D341Med (cell line): ENCODE results near the gene DIO3.
A peak's percentile ranks its signal among the peaks of the same experiment; 100 is the strongest.
"Not testable (repeated sequence)": the region's sequence is repeated elsewhere in the genome, so short reads cannot be mapped to it uniquely, and the experiment has no call there.

Source experiments
- DNase-seq: peaks from one replicate; pipeline ENCODE4 v3.0.0; 2012; ENCODE audit warnings: low spot score

DIO3 gene

GRCh38 chr14:101559250-101559623 is 2.1 kb upstream of the DIO3 start:
- DNase-seq: no peak

DNA sequence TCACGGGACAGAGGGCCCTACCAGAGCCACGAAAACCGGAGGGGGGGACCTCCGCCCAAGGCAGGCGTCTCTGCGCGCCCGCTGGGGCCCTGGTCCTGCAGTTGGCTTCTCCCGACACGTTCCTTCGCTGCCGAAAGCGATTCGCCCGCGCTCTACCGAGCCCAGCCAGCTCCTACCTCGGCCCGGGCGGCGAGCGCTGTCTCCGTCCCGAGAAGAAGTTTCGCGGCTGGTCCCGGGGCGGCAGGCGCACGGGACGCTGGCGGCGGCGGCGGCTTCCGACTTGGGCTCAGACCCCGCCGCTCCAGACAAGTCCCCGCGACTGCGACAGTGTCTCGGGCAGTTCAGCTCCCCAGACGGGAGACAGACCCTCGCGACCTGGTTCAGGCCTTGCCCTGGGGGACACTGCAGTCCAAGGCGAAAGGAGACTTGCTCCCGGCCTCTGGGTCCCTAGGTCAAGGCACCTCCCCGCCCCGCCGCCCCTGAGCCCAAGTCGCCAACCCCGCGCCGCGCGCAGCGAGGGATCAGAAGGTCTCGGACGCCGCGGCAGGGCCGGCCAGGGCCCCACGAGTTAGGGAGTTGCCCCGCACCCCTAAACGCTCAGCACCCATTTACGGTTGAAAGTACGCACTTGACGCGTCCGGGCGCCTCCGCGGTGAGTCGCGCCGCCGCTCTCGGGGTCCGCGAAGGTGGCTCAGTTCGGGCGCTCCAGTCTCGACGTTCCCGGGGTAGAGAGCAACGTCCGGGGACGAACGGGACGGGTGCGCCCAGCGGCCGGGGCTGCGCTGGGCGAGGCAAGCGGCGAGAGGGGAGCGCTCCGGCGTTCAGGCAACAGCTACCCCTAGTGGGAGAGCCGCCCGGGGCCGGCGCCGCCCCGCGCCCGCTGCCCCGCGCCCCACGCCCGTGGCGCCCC is 1.4 kb upstream of the DIO3 start:
- peak; percentile 87 for DNase-seq

DNA sequence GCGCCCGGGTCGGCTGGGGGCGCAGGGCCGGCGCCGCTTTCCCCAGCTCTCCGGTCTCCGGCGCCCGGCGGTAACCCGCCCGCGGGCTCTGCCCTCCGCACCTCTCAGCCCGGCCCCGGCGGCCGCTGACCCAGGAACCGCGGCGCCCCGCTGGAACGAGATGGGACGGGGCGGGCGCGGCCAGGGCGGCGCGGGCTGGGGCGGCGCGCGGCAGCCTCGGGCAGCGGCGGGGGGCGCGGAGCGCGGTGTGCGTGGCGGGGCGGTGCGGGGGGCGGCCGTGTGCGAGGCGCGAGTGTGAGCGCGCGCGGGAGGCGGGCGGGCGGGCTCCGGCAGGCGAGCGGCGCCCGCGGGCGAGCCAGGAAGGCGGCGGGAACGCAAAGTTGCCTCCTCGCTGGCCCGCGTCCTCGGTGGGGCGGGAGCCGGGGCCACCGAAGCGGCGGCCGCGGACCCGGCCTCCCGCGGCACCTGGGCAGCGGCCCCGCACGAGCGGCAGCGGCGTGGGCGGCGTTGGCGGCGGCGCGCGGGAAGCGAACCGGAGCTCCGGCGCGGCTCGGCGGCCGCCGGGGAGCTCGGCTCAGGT is 671 bp upstream of the DIO3 start:
- peak; percentile 60 for DNase-seq

DNA sequence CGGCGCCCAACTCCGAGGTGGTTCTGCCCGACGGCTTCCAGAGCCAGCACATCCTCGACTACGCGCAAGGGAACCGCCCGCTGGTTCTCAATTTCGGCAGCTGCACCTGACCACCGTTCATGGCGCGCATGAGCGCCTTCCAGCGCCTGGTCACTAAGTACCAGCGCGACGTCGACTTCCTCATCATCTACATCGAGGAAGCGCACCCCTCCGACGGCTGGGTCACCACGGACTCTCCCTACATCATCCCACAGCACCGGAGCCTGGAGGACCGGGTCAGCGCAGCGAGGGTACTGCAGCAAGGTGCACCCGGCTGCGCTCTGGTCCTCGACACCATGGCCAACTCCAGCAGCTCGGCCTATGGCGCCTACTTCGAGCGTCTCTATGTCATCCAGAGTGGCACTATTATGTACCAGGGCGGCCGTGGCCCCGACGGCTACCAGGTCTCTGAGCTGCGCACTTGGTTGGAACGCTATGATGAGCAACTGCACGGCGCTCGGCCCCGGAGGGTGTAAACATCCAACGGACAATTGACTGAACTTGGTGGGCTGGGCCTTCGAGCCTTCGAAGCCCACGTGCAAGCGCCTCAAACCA is 699 bp downstream of the DIO3 start:
- no peak for DNase-seq

DNA sequence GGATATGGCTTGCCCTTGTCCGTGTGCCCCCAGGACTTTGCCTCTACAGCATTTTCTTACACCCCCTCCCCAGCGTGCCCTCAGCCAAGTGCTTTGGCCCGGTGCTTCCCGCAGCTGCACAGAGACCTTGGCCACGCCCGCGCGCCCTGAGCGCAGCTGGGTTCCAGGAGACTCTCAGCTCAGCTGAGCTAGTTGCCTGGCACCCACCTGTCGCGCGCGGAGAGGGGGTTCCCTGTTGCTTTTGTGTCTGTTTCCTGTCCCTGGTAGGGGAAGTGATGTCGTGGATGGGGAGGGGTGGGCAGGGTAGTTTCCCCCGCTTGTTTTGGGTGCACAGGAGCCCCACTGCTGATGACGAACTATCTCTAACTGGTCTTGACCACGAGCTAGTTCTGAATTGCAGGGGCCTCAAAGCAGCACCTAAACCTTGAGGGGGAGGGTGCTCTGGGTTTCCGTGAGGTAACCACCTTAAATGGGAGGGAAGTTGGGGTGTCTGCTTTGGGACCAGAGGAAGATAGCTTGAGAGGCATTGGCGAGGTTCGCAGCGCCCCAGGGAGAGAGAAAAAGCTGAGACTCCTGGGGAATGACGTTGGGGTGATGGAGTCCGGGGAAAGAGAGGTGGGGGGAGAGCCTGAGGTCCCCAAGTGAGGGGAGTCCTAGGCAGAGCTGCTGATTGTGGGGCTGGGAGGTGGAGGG is 1.5 kb downstream of the DIO3 start:
- DNase-seq: no peak

DNA sequence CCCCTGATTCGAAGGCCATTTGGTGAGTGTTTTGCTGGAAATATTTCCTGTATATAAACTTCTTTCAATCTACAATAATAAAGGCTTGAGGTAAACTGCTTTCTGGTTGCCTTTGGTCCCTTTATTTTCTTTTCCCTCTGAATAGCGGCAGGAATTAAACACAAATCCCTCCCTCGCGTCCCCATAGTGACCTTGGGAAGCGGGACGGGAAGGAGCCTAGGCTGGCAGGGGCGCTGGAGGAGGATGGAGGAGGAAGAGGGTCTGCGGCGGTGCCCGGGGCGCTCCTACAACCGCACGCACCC is 2.0 kb downstream of the DIO3 start:
- no peak for DNase-seq

GRCh38 chr14:101563654-101564443 is 2.6 kb downstream of the DIO3 start:
- no peak for DNase-seq

DNA sequence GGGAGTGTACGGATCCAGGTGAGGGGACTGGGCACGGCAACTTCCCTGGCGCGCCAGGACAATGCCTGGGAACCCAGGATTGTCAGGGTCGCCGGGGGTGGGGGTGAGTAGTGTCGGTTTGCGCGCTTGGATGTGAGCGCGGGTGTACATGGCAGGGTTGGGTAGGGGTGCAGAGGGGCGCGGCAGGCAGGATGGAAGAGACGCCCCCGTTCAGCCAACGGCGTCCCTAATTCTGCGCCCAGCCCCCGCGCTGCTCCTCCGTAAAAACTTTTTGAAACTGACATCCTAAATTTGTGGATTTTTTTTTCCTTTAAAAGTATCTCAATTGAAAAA is 3.1 kb downstream of the DIO3 start:
- DNase-seq: no peak

DNA sequence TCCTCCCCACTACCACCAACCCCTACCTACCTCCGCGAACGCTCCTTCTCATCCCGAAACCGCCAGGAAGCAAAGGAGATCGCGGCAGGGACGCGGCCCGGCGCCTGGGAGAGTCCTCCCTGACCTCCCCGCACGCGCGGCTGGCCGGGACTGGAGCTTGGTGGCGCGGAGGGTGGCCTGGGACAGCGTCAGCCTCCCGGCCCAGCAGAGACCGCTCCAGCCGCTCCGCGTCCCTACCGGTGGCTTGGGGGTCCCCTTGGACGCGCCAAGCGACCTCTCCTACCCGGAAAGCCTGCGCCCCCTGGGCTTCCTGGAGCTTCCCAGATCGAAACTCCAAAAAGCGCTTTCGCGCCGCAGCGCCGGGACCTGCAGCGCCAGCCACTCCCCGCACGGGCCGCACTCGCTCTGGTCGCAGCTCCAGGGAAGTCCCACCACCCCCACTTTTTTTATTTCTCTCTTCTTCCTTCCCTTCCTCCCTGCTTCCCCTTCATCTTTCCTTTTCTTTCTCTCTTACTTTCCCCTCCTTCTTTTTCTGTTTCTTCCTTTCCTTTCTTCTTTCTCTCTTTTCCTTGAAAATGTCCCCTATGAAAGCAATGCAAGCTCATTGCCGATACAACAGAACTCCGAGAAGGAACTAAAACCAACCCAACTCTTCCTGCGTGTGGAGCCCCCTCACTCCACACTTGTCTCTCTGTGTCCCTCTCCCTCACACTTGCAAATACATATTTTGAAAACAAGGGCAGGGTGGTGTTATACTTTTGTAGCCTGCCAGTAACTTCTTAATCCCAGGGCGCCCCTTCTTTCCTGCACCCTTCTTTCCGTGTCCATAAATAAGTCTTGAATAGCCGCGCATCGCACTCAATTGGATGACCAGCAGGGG is 3.8 kb downstream of the DIO3 start:
- no peak for DNase-seq

DNA sequence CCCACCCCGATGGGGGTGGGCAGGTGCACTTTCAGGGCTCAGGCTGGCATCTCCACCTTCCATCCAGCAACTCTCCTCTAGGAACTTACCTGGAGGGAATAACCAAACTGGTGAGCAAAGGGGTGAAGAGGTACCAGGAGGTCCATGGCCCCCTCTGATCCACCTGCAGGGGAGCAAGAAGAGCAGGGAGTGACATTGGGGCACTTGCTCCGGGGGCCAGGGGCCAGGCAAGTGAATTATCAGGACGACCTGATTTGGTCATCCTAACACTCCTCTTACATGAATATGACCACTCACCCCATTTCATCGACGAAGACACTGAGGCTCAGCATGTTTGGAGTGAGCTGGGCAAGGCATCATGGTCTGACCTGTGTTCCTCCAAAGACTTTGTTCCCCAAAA is 6.0 kb downstream of the DIO3 start:
- DNase-seq: no peak

GRCh38 chr14:101571004-101571403 is 9.7 kb downstream of the DIO3 start:
- DNase-seq: no peak

- DNase-seq: not testable (repeated sequence)
These were observed 11.2 kb downstream of the DIO3 start for GRCh38 chr14:101572526-101572925.

DNA sequence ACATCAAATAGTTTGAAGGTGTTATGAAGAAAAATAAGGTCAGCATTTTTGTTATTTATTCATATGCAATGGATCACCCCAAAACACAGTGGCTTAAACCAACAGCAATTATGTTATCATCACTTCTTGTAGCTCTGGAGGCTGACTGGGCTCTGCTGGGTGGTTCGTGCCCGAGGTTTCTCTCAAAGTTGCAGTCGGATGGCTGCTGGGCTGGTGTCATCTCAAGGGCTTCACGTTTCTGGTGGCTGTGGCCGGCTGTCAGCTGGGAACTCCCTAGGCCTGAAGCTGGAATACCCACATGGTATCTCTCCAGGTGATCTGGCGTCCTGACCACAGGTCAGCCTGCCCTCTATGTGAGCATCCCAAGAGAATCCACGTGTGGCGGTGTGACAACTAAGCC is 12.0 kb downstream of the DIO3 start:
- no peak for DNase-seq

DNA sequence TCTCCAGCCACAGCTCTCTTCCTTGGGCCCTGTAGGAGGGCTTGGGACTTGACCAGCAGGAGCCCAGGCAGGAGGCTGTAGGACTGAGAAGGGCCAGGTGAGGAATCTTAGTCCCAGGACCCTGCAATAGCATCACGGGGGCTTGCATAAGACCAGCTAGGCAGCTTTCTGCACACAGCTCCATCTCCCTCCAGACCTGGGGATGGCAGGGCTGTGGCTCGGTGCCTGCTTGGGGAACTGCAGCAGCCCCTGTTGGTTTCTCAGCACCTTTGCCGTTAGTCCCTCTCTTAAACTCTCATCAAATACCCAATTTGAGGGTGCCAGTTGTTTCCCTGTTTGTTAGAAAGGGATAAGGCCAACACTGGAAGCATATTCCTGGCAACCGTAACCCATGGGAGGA is 14.3 kb downstream of the DIO3 start:
- DNase-seq: no peak

GRCh38 chr14:101577221-101577909 is 16.1 kb downstream of the DIO3 start:
- DNase-seq: no peak

- DNase-seq: no peak
These were observed 17.2 kb downstream of the DIO3 start for GRCh38 chr14:101578489-101578888.

GRCh38 chr14:101579372-101580080 is 18.2 kb downstream of the DIO3 start:
- DNase-seq: no peak

GRCh38 chr14:101581806-101582205 is 20.5 kb downstream of the DIO3 start:
- DNase-seq: no peak

DNA sequence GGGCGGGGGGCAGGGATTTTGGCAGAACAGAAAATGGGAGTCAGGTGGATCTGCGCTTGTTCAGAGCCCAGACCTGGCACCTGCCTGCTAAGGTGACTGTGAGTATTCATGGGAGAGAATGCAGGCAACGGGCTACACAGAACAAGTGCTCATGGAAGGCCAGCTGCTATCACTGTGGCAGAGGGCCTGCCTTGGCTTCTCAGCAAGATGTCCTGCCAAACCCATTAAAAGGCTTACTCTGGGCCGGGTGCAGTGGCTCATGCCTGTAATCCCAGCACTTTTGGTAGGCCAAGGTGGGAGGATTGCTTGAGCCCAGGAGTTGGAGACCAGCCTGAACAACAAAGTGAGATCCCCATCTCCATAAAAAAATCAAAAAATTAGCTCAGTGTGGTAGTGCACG is 21.0 kb downstream of the DIO3 start:
- no peak for DNase-seq
